GM12878 (cell line): ENCODE data around the gene CRHR2. TPM values are rescaled to one million over a fixed set of nuclear protein-coding genes. Genes with fewer than 3 reads are reported as not detected.

ENCODE experiments used
- ATAC-seq: fragments of 200-7000 bp; cut with Tn5 transposase; 3 replicates; pipeline ENCODE4 v1.9.1; 2020; ENCODE audit warnings: mild to moderate bottlenecking, moderate library complexity
- BruUV-seq: library from RNA; stranded (reverse); fragments of 400-500 nt; replicated peaks from 2 replicates; lab custom pipeline; 2021; lab: Mats Ljungman, UMichigan
- CTCF ChIA-PET: fragments of 300-600 bp; sonication (Branson Sonifier 250); formaldehyde crosslinking; extraction: SDS; loops from one replicate; lab custom pipeline; 2021; ENCODE audit warnings: inconsistent platforms; lab: Yijun Ruan, JAX
- POLR2A ChIA-PET: fragments of 350-600 bp; formaldehyde crosslinking; extraction: SDS; loops from one replicate; lab custom pipeline; 2021; ENCODE audit warnings: inconsistent platforms; lab: Charles Lee
- RAD21 ChIA-PET: fragments of 300-600 bp; sonication (Branson Sonifier 250); formaldehyde crosslinking; loops from one replicate; lab custom pipeline; 2023; ENCODE audit warnings: antibody characterized with exemption; ENCODE audit not compliant: unreplicated experiment; lab: Charles Lee
- SMC1A ChIA-PET: fragments of 300-600 bp; sonication (Branson Sonifier 250); formaldehyde crosslinking; loops from one replicate; lab custom pipeline; 2023; ENCODE audit not compliant: unreplicated experiment, uncharacterized antibody; lab: Charles Lee
- DNase-seq: peaks from one replicate; pipeline ENCODE4 v3.0.0-alpha.2; 2011; ENCODE audit warnings: low read depth, low spot score
- FAIRE-seq: peaks from 3 replicates; lab custom pipeline; 2011; peaks lifted over from hg19 to GRCh38; lab: Jason Lieb, UNC
- H2AFZ ChIP-seq: 2 replicates; pipeline ENCODE4 v1.6.0; 2011; ENCODE audit warnings: low read depth, low read length, control low read depth; ENCODE audit not compliant: control insufficient read depth
- H3K27ac ChIP-seq: 2 replicates; pipeline ENCODE4 v1.5.1; 2011; ENCODE audit warnings: control low read depth; ENCODE audit not compliant: control insufficient read depth, insufficient read depth
- H3K27me3 ChIP-seq, 2 experiments: replicated peaks in 1 of 2; 2 replicates each; pipeline versions ENCODE4 v1.6.0 to v1.6.1; 2011; ENCODE audit warnings: low read length in 1 of 2; ENCODE audit not compliant: control insufficient read depth in 2 of 2, insufficient read depth in 2 of 2
- H3K36me3 ChIP-seq, 2 experiments: 2 replicates each; pipeline ENCODE4 v1.5.1; 2011; ENCODE audit warnings: low read length in 1 of 2; ENCODE audit not compliant: control insufficient read depth in 2 of 2, insufficient read depth in 2 of 2
- H3K4me1 ChIP-seq: 2 replicates; pipeline ENCODE4 v1.6.1; 2011; ENCODE audit warnings: mild to moderate bottlenecking, low read length, moderate library complexity, mixed read lengths; ENCODE audit not compliant: control insufficient read depth, insufficient read depth
- H3K4me2 ChIP-seq: 2 replicates; pipeline ENCODE4 v1.6.0; 2011; ENCODE audit warnings: control low read depth; ENCODE audit not compliant: control insufficient read depth, insufficient read depth
- H3K4me3 ChIP-seq: fragments of 200-600 bp; sonication (generic); 2 replicates; pipeline ENCODE4 v1.5.1; 2016
- H3K79me2 ChIP-seq: 2 replicates; pipeline ENCODE4 v1.6.0; 2011; ENCODE audit warnings: low read length; ENCODE audit not compliant: control insufficient read depth, insufficient read depth
- H3K9ac ChIP-seq: 2 replicates; pipeline ENCODE4 v1.8.0; 2011; ENCODE audit warnings: low read length, control low read depth, mixed read lengths; ENCODE audit not compliant: control insufficient read depth, insufficient read depth
- H3K9me3 ChIP-seq: replicated peaks from 3 replicates; pipeline ENCODE4 v1.5.1; 2011; ENCODE audit warnings: mild to moderate bottlenecking, low read length; ENCODE audit not compliant: control insufficient read depth, insufficient read depth
- H4K20me1 ChIP-seq: 2 replicates; pipeline ENCODE4 v1.6.0; 2011; ENCODE audit not compliant: control insufficient read depth, insufficient read depth
- CHD2 ChIP-seq: IDR thresholded peaks from 2 replicates; pipeline ENCODE4 v1.6.1; 2011; ENCODE audit warnings: low read depth, low read length, improper control_type of control experiment, borderline replicate concordance
- CUX1 ChIP-seq: IDR thresholded peaks from 2 replicates; pipeline ENCODE4 v1.6.1; 2012; ENCODE audit warnings: improper control_type of control experiment, low read depth, low read length; ENCODE audit not compliant: insufficient replicate concordance
- E2F4 ChIP-seq: IDR thresholded peaks from 2 replicates; pipeline ENCODE4 v1.6.1; 2012; ENCODE audit warnings: low read depth, low read length, improper control_type of control experiment
- MEF2B ChIP-seq: fragments of 450-650 bp; IDR thresholded peaks from 2 replicates; pipeline ENCODE4 v1.6.1; 2018; ENCODE audit warnings: mild to moderate bottlenecking, moderate library complexity; ENCODE audit not compliant: partially characterized antibody, poor library complexity, severe bottlenecking
- MTA3 ChIP-seq: IDR thresholded peaks from 2 replicates; pipeline ENCODE4 v1.6.1; 2012; ENCODE audit warnings: low read length, inconsistent platforms, borderline replicate concordance
- NR2F1 ChIP-seq: fragments of 450-650 bp; conservative IDR thresholded peaks from 2 replicates; pipeline ENCODE4 v1.6.1; 2017; ENCODE audit warnings: mild to moderate bottlenecking
- PAX5 ChIP-seq: IDR thresholded peaks from 2 replicates; pipeline ENCODE4 v1.6.1; 2011; ENCODE audit warnings: low read depth, low read length, borderline replicate concordance
- SIN3A ChIP-seq: IDR thresholded peaks from 2 replicates; pipeline ENCODE4 v1.6.1; 2012; ENCODE audit warnings: low read depth, low read length, improper control_type of control experiment
- TAF1 ChIP-seq: IDR thresholded peaks from 2 replicates; pipeline ENCODE4 v1.6.1; 2011; ENCODE audit warnings: mild to moderate bottlenecking, low read depth, low read length, borderline replicate concordance
- WGBS: methylation state at CpG from one replicate; pipeline ENCODE4 v1.1.6; 2016; ENCODE audit warnings: low lambda C conversion rate; ENCODE audit not compliant: insufficient replicate concordance, insufficient coverage; ENCODE audit errors: missing lambda C conversion rate; 5-methylcytosine and 5-hydroxymethylcytosine counted together
- in situ Hi-C: fragments of 300-500 bp; cut with MboI; formaldehyde crosslinking; loops from 9 replicates; pipeline ENCODE4 v1.14.3; 2018; ENCODE audit warnings: mixed read lengths
- intact Hi-C: fragments of 100-400 bp; cut with micrococcal nuclease; formaldehyde crosslinking; loops from one replicate; pipeline ENCODE4 v1.14.2; 2022; ENCODE audit not compliant: unreplicated experiment
- polyA plus RNA-seq, 11 experiments: library from polyadenylated mRNA; depleted of rRNA in 4 of 11; unstranded in 6 of 11; stranded (reverse) in 5 of 11; fragments of >200 nt; fragmentation: Nextera tagmentation in 4 of 11; fragmentation: Illumina TruSeq in 1 of 11; extraction: Ambion mirVana in 4 of 11; extraction: Trizol in 1 of 11; gene quantifications; 1 replicate in 1 of 11; 2 replicates in 10 of 11; pipeline versions ENCODE4 v1.2.1 to v1.2.3, GENCODE V29; 2011 to 2016; ENCODE audit warnings: inconsistent platforms in 2 of 11, missing spikeins in 2 of 11, low read depth in 1 of 11
- total RNA-seq, 4 experiments: library from RNA; depleted of rRNA in 3 of 4; stranded (reverse); fragments of >200 nt in 3 of 4; fragmentation: Illumina TruSeq in 1 of 4; extraction: Trizol in 1 of 4; gene quantifications; 2 replicates each; pipeline versions ENCODE4 v1.2.1 to v1.2.3, GENCODE V29; 2013 to 2021

Gene CRHR2
- total and polyA plus RNA-seq, 10 of the 15 experiments (the other 5 are each of a cell fraction or from before 2014, with no cell fraction given): not detected

DNA sequence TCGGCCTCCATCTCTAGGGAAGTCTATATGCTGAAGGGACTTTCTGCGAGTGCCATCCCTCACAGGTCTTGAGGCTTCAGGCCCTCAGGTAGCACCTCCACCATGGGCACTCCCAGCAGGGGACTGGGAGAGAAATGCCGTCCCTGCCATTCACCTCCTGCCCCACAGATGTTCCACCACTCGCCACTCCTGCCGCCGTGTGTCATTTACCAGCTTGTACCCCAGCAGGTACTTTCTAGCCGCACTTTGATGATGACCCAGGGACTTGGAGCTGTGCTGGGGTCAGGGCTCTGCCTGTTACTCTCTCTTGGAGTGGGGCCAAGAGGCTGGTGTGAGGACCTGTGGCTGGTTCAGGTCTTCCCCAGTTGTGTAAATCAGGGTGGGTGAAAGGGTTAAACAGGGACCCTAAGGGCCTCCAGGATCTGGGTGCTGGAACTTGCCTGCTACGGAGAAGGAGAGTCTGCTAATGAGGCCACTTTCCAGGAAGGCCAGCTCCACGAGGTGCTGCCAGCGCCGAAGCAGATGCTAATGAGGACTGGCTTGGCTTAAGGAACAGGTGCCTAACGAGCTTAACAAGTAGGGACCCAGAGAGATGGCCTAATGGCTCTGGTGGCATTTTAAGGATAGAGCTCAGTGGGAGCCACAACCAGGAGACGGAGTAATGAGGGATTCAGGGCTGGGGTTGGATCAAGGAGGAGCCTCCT, 32.4 kb downstream of the CRHR2 start:
- RAD21 ChIA-PET: no interaction called here

DNA sequence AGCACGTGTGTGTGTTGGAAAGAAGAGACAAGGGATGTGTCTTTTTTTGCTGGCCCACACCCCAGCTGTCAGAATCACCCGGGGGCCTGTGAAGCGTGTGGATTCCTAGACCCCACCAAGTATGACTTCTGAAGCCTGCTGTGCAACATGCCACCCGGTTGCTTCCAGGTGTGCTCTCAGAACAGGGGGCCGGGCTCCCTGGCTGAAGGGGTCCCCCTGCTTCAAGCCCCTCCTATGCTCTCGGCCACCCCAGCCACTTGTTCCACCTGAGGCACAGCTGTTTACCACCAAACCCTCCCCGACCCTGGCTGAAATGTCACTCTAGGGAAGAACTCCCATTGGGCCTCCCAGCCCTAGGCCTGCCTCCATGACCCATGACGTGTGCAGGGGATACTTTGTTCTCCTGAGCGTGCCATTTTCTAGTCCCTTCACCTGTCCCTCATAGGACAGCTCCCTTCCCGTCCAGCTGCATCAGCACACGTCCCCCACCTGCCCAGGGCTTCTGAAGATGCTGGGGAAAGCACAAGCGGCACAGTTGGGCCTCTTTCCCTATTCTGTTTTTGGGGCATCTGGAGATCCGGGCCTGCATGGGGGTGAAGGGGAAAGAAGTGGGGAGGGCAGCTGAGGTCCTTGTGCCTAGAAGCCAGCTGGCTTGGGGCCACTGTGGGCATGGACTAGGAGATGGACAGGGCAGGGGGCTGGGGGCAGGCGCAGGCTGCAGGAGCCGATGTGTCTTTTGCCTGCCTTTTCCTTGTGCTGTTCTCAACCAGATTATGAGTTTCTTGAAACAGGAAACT, 33.3 kb downstream of the CRHR2 start:
- ATAC-seq: no peak
- intact Hi-C loops: no loop called here
- no peak overlapping the region for H3K27ac ChIP-seq
- BruUV-seq: no TSS peak
- in situ Hi-C loops: no loop called here
- H3K79me2 ChIP-seq: no peaks in the 10 kb centered on the region
- ChIA-PET CTCF (no interaction called here), SMC1A (no interaction called here), RAD21 (no interaction called here), POLR2A (no interaction called here)
- WGBS: 62% methylated on average over 13 of the region's 15 CpGs
- H3K9me3 ChIP-seq: no peaks in the 10 kb centered on the region
- H4K20me1 ChIP-seq: no peaks in the 10 kb centered on the region
- no peak overlapping the region for H3K4me3 ChIP-seq
- no peak for FAIRE-seq
- no peak overlapping the region for H3K9ac ChIP-seq
- peaks cover 0 to 2% of the 10 kb centered on the region in 2 experiments; a peak in 2 of 4 replicates for H3K36me3 ChIP-seq
- no peaks in the 10 kb centered on the region for H3K4me1 ChIP-seq
- no peak overlapping the region for H2AFZ ChIP-seq
- no peak overlapping the region for H3K4me2 ChIP-seq
- H3K27me3 ChIP-seq: no peaks in the 10 kb centered on the region
- DNase-seq: no peak
- TF ChIP-seq PAX5 (no peak), MEF2B (no peak), SIN3A (no peak), CHD2 (no peak), CUX1 (no peak), E2F4 (no peak), MTA3 (no peak), NR2F1 (no peak)

More for the DNA sequence above, 32.4 kb downstream of the CRHR2 start:
- Histone ChIP-seq H2AFZ (no peak overlapping the region), H3K9me3 (no peaks in the 10 kb centered on the region), H3K36me3 (peaks cover 0 to 2% of the 10 kb centered on the region in 2 experiments; a peak in 2 of 4 replicates), H3K9ac (no peak overlapping the region), H4K20me1 (no peaks in the 10 kb centered on the region), H3K79me2 (no peaks in the 10 kb centered on the region), H3K27me3 (no peaks in the 10 kb centered on the region), H3K4me1 (no peaks in the 10 kb centered on the region), H3K4me2 (no peak overlapping the region), H3K4me3 (no peak overlapping the region), H3K27ac (no peak overlapping the region)
- ATAC-seq (no peak), FAIRE-seq (no peak), DNase-seq (no peak)
- in situ Hi-C loops: no loop called here
- 84% methylated on average over 13 of the region's 13 CpGs for WGBS
- SMC1A ChIA-PET: no interaction called here
- BruUV-seq: no TSS peak
- no peak for TF ChIP-seq TAF1
- POLR2A ChIA-PET: no interaction called here
- CTCF ChIA-PET: interaction anchor here (1.5 kb wide), 1 partner anchor 152 kb away, joined by 3 read pairs; no protein-coding TSS in a partner anchor
- intact Hi-C loops: no loop called here
